ENCODE data around the gene FASTKD2. TPM values are rescaled to one million over a fixed set of nuclear protein-coding genes. Genes with fewer than 3 reads are reported as not detected.

The FASTKD2 gene
- total RNA-seq, 1 experiment from 2014 or later = 59.7 TPM

DNA sequence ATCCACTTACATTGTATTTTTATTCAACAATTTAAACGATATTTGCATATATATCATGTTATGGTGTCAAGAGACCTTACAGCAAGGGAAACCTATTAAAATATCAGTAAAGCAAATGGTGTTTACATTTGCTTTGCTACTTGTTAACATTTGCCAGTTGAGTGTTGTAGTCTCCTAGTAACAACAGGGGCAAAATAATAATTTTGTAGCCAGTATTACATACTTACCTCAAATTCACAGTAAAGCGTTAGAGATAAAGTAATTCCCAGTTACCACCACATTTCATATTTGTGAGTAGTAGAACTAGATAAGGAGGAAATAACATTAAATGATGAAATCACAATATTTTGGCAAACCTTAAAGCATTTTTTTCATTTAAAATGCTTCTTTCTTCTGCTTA, 71.3 kb downstream of the FASTKD2 start:
- DNase-seq (ENCODE audit: low read depth) = no peak

DNA sequence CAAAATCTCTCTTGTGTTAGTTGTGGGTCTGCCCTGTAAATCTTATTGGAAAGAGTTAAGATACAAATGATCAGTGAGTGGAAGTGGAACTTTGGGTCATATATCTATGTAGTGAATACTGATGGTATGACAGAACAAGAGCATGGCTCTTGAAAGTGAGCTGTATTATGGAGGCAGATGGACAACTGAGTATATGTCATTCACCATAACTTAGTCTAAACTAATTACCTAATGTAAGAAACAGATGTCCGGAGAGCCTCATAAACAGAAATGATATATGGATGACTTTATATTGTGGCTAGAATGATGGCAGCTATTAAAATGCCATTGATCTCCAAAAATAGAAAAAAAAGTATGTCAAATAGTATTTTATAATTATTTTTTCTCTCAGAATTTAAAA, 72.4 kb downstream of the FASTKD2 start:
- no peak for DNase-seq (ENCODE audit: low read depth)

DNA sequence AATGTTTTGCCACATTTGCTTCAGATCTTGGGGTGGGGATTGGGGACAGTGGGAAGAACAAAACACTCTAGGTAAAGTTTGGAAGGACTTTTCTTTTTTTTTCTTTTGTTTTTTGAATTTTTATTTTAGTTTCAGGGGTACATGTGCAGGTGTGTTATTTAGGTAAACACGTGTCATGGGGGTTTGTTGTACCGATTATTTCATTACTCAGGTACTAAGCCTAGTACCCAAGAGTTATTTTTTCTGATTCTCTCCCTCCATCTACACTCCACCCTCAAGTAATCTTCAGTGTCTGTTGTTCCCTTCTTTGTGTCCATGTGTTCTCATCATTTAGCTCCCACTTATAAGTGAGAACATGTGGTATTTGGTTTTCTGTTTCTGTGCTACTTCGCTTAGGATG, 73.3 kb downstream of the FASTKD2 start:
- no peak for DNase-seq (ENCODE audit: low read depth)

DNA sequence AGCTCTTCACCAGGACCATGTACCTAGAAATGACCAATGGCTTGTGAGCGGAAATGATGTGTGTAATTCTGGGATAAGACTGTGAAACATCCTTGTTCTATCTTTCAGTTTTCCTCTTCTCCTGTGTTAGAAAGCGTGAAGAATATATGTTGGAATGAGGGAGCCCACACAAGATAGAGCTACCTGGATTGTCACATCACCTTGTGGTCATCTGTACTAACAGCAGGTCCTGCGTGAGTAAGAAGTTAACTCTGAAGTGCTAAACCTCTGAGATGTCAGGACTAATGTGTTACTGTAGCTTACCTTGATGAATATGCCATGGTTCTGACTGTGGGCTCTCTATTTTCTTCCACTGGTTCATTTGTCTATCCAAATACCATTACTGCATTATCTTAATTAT, 75.6 kb downstream of the FASTKD2 start:
- no peak for DNase-seq (ENCODE audit: low read depth)

Other genes starting within 250 kb of the FASTKD2 start
- not detected in 2 replicates for gene FAM237A, start 123.1 kb upstream of the FASTKD2 start, total RNA-seq (2014; rRNA removed; shearing (Covaris generic))
- not detected in 2 replicates for gene DYTN, start 47.2 kb upstream of the FASTKD2 start, total RNA-seq (2014; rRNA removed; shearing (Covaris generic))
- gene MDH1B, start 278 bp upstream of the FASTKD2 start, total RNA-seq (2014; rRNA removed; shearing (Covaris generic)) = 3.6 and 6.3 TPM in 2 replicates
- not detected in 2 replicates for gene CPO, start 173.9 kb downstream of the FASTKD2 start, total RNA-seq (2014; rRNA removed; shearing (Covaris generic))

Measured in Daoy (cell line).